Measurements from ENCODE around the gene EXOG.
"Not testable (repeated sequence)": the region's sequence is repeated elsewhere in the genome, so short reads cannot be mapped to it uniquely, and the experiment has no call there.

The EXOG gene

GRCh38 chr3:38564631-38565338, 68.6 kb downstream of the EXOG start:
- TF ChIP-seq, protein P1, sequence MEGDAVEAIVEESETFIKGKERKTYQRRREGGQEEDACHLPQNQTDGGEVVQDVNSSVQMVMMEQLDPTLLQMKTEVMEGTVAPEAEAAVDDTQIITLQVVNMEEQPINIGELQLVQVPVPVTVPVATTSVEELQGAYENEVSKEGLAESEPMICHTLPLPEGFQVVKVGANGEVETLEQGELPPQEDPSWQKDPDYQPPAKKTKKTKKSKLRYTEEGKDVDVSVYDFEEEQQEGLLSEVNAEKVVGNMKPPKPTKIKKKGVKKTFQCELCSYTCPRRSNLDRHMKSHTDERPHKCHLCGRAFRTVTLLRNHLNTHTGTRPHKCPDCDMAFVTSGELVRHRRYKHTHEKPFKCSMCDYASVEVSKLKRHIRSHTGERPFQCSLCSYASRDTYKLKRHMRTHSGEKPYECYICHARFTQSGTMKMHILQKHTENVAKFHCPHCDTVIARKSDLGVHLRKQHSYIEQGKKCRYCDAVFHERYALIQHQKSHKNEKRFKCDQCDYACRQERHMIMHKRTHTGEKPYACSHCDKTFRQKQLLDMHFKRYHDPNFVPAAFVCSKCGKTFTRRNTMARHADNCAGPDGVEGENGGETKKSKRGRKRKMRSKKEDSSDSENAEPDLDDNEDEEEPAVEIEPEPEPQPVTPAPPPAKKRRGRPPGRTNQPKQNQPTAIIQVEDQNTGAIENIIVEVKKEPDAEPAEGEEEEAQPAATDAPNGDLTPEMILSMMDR (IDR thresholded peaks at IDR 0.05; ENCODE audit: low read depth, low read length): no peak
- in situ Hi-C loops (cut with HindIII; ENCODE audit: low sequenced_read_pairs): no loop called here
- H3K4me3 ChIP-seq (ENCODE audit: low read depth, low read length): no peak overlapping the region
- DNase-seq (ENCODE audit: low read depth, low spot score): no peak

DNA sequence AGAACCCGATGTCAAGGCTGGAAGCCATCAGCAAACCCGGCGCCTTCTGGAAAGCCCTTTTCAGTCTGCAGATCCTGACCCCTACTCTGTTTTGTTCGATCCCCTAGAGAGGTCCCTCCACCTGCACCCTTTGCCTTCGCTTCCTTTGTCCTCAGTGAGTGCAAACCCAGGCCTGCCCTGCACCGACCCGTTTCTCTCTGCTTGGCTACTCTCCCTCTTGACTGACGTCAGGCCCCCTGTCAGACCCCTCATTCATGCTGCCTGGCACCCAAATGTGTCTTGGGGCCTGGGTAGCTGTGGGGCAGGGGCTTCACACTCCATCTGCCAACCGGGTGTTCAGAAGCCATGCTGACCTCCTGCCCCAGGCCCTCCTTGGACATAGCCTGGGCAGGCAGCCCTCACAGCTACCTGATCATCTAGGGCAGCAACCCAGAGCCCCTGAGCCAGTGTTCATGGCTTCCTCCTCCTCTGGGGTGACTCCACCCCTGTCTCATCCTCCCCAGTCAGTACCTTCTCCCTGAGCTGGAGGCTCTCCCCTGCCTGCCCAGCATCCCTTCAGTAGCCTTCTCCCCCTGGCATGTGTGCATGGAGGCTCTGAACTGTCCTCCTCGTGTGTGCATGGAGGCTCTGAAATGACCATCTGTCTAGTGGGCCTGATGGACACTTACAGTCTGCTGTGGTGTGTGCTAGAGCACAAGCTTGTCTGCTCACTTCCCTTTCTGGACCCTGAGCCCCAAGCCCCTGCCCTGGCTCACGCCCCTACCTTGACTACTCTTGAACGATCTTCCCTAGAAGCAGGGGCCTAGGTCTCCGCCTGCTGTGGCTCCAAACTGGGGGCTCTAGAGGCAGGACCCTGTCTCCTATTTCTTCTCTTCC, 69.4 kb downstream of the EXOG start:
- H3K4me3 ChIP-seq (ENCODE audit: low read depth, low read length): no peak overlapping the region
- TF ChIP-seq, protein P1 (IDR thresholded peaks at IDR 0.05; ENCODE audit: low read depth, low read length): no peak
- no peak for DNase-seq (ENCODE audit: low read depth, low spot score)
- in situ Hi-C loops (cut with HindIII; ENCODE audit: low sequenced_read_pairs): no loop called here

- TF ChIP-seq, protein P1 (IDR thresholded peaks at IDR 0.05; ENCODE audit: low read depth, low read length): no peak
- no peak for DNase-seq (ENCODE audit: low read depth, low spot score)
- in situ Hi-C loops (cut with HindIII; ENCODE audit: low sequenced_read_pairs): no loop called here
- no peak overlapping the region for H3K4me3 ChIP-seq (ENCODE audit: low read depth, low read length)
Measured at GRCh38 chr3:38566215-38566528, 70.0 kb downstream of the EXOG start.

DNA sequence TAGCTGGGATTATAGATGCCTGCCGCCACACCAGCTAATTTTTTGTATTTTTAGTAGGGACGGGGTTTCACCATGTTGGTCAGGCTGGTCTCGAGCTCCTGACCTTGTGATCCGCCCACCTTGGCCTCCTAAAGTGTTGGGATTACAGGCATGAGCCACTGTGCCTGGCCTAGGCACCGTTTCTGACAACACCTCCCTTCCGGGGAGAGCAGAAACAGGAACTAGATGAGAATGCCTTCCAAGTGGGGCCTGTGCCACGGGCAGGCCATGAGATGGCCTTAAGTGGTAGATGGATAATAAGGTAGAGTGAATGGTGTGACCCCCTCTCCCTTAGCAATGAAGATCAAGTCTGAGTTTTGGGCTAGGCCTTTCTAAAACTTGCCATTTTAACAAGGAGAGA, 70.7 kb downstream of the EXOG start:
- in situ Hi-C loops (cut with HindIII; ENCODE audit: low sequenced_read_pairs); H3K4me3 ChIP-seq (ENCODE audit: low read depth, low read length); DNase-seq (ENCODE audit: low read depth, low spot score): not testable (repeated sequence)

- DNase-seq (ENCODE audit: low read depth, low spot score): no peak
- TF ChIP-seq, protein P1 (IDR thresholded peaks at IDR 0.05; ENCODE audit: low read depth, low read length): no peak
- no peak overlapping the region for H3K4me3 ChIP-seq (ENCODE audit: low read depth, low read length)
- in situ Hi-C loops (cut with HindIII; ENCODE audit: low sequenced_read_pairs): no loop called here
Measured at GRCh38 chr3:38567498-38567897, 71.4 kb downstream of the EXOG start.

GRCh38 chr3:38573111-38573510, 77.0 kb downstream of the EXOG start:
- no peak for DNase-seq (ENCODE audit: low read depth, low spot score)
- in situ Hi-C loops (cut with HindIII; ENCODE audit: low sequenced_read_pairs): no loop called here
- TF ChIP-seq, protein P1 (IDR thresholded peaks at IDR 0.05; ENCODE audit: low read depth, low read length): no peak
- H3K4me3 ChIP-seq (ENCODE audit: low read depth, low read length): no peak overlapping the region

- in situ Hi-C loops (cut with HindIII; ENCODE audit: low sequenced_read_pairs): no loop called here
- peak; percentile 2 for DNase-seq (ENCODE audit: low read depth, low spot score)
- TF ChIP-seq, protein P1 (IDR thresholded peaks at IDR 0.05; ENCODE audit: low read depth, low read length): no peak
- no peak overlapping the region for H3K4me3 ChIP-seq (ENCODE audit: low read depth, low read length)
Measured at GRCh38 chr3:38573556-38573955, 77.4 kb downstream of the EXOG start.
